Spleen (tissue), 7 donors: ENCODE results near the gene TENM3.

Source experiments
- POLR2A ChIP-seq, 3 donors: fragments of 450-650 bp; IDR thresholded peaks; one replicate each; pipeline ENCODE4 v1.5.1; 2017; ENCODE audit warnings: antibody characterized with exemption in 3 of 3, mild to moderate bottlenecking in 1 of 3
- POLR2AphosphoS5 ChIP-seq, 3 donors: sonication (generic); formaldehyde crosslinking; IDR thresholded peaks; one replicate each; pipeline ENCODE4 v1.5.1; 2017; ENCODE audit warnings: antibody characterized with exemption in 3 of 3
- TF ChIP-seq, protein P1 (sequence below), 11 experiments: fragments of 200-600 bp in 7 of 11; fragments of 450-650 bp in 4 of 11; sonication (generic) in 4 of 11; IDR thresholded peaks in 8 of 11; conservative IDR thresholded peaks in 3 of 11; 1 replicate in 7 of 11; 2 replicates in 4 of 11; pipeline versions ENCODE4 v1.4.0 to v1.8.0; 2016 to 2021; ENCODE audit warnings: antibody characterized with exemption in 11 of 11, inconsistent platforms in 4 of 11, mild to moderate bottlenecking in 1 of 11
- donor health status: DM: no; HTN: no; CAD: no; lungs with moderate emphysema.
- donor health status: DM: no; HTN: no; CAD: no.
- donor health status: DM: no; HTN: no; CAD: no.

- TF ChIP-seq, protein P1, sequence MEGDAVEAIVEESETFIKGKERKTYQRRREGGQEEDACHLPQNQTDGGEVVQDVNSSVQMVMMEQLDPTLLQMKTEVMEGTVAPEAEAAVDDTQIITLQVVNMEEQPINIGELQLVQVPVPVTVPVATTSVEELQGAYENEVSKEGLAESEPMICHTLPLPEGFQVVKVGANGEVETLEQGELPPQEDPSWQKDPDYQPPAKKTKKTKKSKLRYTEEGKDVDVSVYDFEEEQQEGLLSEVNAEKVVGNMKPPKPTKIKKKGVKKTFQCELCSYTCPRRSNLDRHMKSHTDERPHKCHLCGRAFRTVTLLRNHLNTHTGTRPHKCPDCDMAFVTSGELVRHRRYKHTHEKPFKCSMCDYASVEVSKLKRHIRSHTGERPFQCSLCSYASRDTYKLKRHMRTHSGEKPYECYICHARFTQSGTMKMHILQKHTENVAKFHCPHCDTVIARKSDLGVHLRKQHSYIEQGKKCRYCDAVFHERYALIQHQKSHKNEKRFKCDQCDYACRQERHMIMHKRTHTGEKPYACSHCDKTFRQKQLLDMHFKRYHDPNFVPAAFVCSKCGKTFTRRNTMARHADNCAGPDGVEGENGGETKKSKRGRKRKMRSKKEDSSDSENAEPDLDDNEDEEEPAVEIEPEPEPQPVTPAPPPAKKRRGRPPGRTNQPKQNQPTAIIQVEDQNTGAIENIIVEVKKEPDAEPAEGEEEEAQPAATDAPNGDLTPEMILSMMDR (IDR thresholded peaks at IDR 0.05 in 8 of 11, conservative IDR thresholded peaks at IDR 0.05 in 3 of 11), result no peak
- TF ChIP-seq POLR2A (IDR thresholded peaks at IDR 0.05) (no peak), POLR2AphosphoS5 (IDR thresholded peaks at IDR 0.05) (no peak)
Observed at GRCh38 chr4:182694551-182694950, 451.3 kb downstream of the TENM3 start.
